GM21390 (cell line): Measurements from ENCODE around the gene UBE3C.
"Not testable (repeated sequence)": the region's sequence is repeated elsewhere in the genome, so short reads cannot be mapped to it uniquely, and the experiment has no call there.

ENCODE experiments used
- ATAC-seq: cut with Tn5 transposase; IDR thresholded peaks from one replicate; pipeline ENCODE4 v1.9.1; 2021; ENCODE audit not compliant: unreplicated experiment

Gene UBE3C

GRCh38 chr7:157129907-157130460, 8.7 kb upstream of the UBE3C start:
- no peak for ATAC-seq

GRCh38 chr7:157130849-157131248, 7.9 kb upstream of the UBE3C start:
- ATAC-seq, result not testable (repeated sequence)

GRCh38 chr7:157132796-157133195, 5.9 kb upstream of the UBE3C start:
- ATAC-seq, result no peak

GRCh38 chr7:157133304-157133703, 5.4 kb upstream of the UBE3C start:
- ATAC-seq, result no peak

GRCh38 chr7:157136372-157136771, 2.4 kb upstream of the UBE3C start:
- no peak for ATAC-seq

- ATAC-seq, result no peak
Measured at GRCh38 chr7:157138101-157138423, 664 bp upstream of the UBE3C start.

GRCh38 chr7:157139111-157139809, 534 bp downstream of the UBE3C start:
- peak; percentile 53 for ATAC-seq

- ATAC-seq, result no peak
Measured at GRCh38 chr7:157139810-157140510, 1.2 kb downstream of the UBE3C start.

- ATAC-seq, result no peak
Measured at GRCh38 chr7:157140511-157140905, 1.8 kb downstream of the UBE3C start.

- no peak for ATAC-seq
Measured at GRCh38 chr7:157141525-157142060, 2.9 kb downstream of the UBE3C start.

GRCh38 chr7:157143788-157144187, 5.1 kb downstream of the UBE3C start:
- ATAC-seq, result no peak

GRCh38 chr7:157149317-157149716, 10.6 kb downstream of the UBE3C start:
- ATAC-seq, result no peak

- no peak for ATAC-seq
Measured at GRCh38 chr7:157150882-157151281, 12.2 kb downstream of the UBE3C start.

GRCh38 chr7:157151626-157152339, 13.1 kb downstream of the UBE3C start:
- no peak for ATAC-seq

- ATAC-seq, result no peak
Measured at GRCh38 chr7:157152391-157152937, 13.7 kb downstream of the UBE3C start.

GRCh38 chr7:157153260-157153659, 14.5 kb downstream of the UBE3C start:
- no peak for ATAC-seq

GRCh38 chr7:157155959-157156358, 17.2 kb downstream of the UBE3C start:
- ATAC-seq, result no peak

- ATAC-seq, result no peak
Measured at GRCh38 chr7:157158400-157158799, 19.7 kb downstream of the UBE3C start.

- not testable (repeated sequence) for ATAC-seq
Measured at GRCh38 chr7:157159537-157159936, 20.8 kb downstream of the UBE3C start.

GRCh38 chr7:157160433-157160832, 21.7 kb downstream of the UBE3C start:
- no peak for ATAC-seq

GRCh38 chr7:157165987-157166386, 27.3 kb downstream of the UBE3C start:
- ATAC-seq, result no peak
